Gastroesophageal sphincter (tissue), 3 donors: Measurements from ENCODE around the gene FGA.

Source experiments
- EP300 ChIP-seq: sonication (generic); formaldehyde crosslinking; IDR thresholded peaks from one replicate; pipeline ENCODE4 v1.6.1; 2017; ENCODE audit warnings: antibody characterized with exemption, mild to moderate bottlenecking
- POLR2A ChIP-seq, 2 donors: fragments of 450-650 bp; IDR thresholded peaks; one replicate each; pipeline ENCODE4 v1.6.1; 2017; ENCODE audit warnings: antibody characterized with exemption in 2 of 2, mild to moderate bottlenecking in 2 of 2, moderate library complexity in 1 of 2
- TF ChIP-seq, protein P1 (sequence below), 4 experiments: fragments of 200-600 bp in 2 of 4; fragments of 450-650 bp in 2 of 4; sonication (generic) in 1 of 4; IDR thresholded peaks; one replicate each; pipeline ENCODE4 v1.5.1; 2017 to 2019; ENCODE audit warnings: antibody characterized with exemption in 4 of 4, mild to moderate bottlenecking in 2 of 4, moderate library complexity in 2 of 4

DNA sequence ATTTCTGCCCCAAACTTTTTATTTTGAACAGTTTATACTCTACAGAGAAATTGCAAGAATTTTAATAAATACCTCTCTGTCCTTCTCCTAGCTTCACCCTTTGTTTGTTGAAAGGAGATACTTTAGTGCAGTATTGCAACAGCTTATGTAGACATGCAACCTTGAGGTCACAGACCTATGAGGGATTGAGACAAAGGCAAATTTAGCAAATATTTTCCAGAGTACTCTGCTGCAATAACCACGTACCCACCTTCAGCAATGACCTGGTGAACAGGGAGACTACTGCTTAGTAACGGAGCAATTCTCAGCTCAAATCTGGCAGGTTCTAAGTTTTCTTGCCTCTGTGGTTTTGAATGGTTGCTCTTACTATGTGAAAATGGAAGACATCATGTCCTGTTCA, 13.2 kb downstream of the FGA start:
- TF ChIP-seq, protein P1, sequence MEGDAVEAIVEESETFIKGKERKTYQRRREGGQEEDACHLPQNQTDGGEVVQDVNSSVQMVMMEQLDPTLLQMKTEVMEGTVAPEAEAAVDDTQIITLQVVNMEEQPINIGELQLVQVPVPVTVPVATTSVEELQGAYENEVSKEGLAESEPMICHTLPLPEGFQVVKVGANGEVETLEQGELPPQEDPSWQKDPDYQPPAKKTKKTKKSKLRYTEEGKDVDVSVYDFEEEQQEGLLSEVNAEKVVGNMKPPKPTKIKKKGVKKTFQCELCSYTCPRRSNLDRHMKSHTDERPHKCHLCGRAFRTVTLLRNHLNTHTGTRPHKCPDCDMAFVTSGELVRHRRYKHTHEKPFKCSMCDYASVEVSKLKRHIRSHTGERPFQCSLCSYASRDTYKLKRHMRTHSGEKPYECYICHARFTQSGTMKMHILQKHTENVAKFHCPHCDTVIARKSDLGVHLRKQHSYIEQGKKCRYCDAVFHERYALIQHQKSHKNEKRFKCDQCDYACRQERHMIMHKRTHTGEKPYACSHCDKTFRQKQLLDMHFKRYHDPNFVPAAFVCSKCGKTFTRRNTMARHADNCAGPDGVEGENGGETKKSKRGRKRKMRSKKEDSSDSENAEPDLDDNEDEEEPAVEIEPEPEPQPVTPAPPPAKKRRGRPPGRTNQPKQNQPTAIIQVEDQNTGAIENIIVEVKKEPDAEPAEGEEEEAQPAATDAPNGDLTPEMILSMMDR (IDR thresholded peaks at IDR 0.05) = no peak
- TF ChIP-seq EP300 (no peak), POLR2A (IDR thresholded peaks at IDR 0.05) (no peak)
